Rectal smooth muscle tissue (tissue), 1 donor: ENCODE measurements around the gene SMPX.

Experiments
- H3K27ac ChIP-seq: one replicate; pipeline ENCODE4 v1.7.0; 2013; ENCODE audit warnings: low read depth, low read length, inconsistent platforms
- H3K27me3 ChIP-seq: one replicate; pipeline ENCODE4 v1.7.0; 2013; ENCODE audit warnings: low read length; ENCODE audit not compliant: control insufficient read depth, insufficient read depth
- H3K36me3 ChIP-seq: one replicate; pipeline ENCODE4 v1.7.0; 2013; ENCODE audit warnings: low read length; ENCODE audit not compliant: control insufficient read depth, insufficient read depth
- H3K4me1 ChIP-seq: one replicate; pipeline ENCODE4 v1.7.0; 2013; ENCODE audit warnings: low read length; ENCODE audit not compliant: control insufficient read depth, insufficient read depth
- H3K4me3 ChIP-seq: one replicate; pipeline ENCODE4 v1.7.0; 2013; ENCODE audit warnings: low read length
- H3K9ac ChIP-seq: one replicate; pipeline ENCODE4 v1.7.0; 2013; ENCODE audit warnings: low read length

SMPX gene

GRCh38 chrX:21659320-21659719, 98.6 kb downstream of the SMPX start:
- Histone ChIP-seq H3K9ac (no peak overlapping the region), H3K4me1 (no peaks in the 10 kb centered on the region), H3K27me3 (peaks cover 7% of the 10 kb centered on the region), H3K4me3 (no peak overlapping the region), H3K27ac (no peak overlapping the region), H3K36me3 (no peaks in the 10 kb centered on the region)

GRCh38 chrX:21658746-21659145, 99.2 kb downstream of the SMPX start:
- Histone ChIP-seq H3K4me1 (no peaks in the 10 kb centered on the region), H3K9ac (no peak overlapping the region), H3K36me3 (no peaks in the 10 kb centered on the region), H3K4me3 (peak overlapping the region; percentile 45), H3K27me3 (peaks cover 7% of the 10 kb centered on the region), H3K27ac (no peak overlapping the region)

GRCh38 chrX:21658152-21658737, 99.7 kb downstream of the SMPX start, which contains the start of gene KLHL34:
Gene KLHL34 (minus strand): TSS chrX:21658330. CDS start chrX:21657788, 542 bp downstream.
- no peaks in the 10 kb centered on the region for H3K4me1 ChIP-seq
- peak within 1 kb of the TSS; percentile 45 for H3K4me3 ChIP-seq
- no peak within 1 kb of the TSS for H3K27ac ChIP-seq
- no peaks in the 10 kb centered on the region for H3K36me3 ChIP-seq
- peaks cover 7% of the 10 kb centered on the region for H3K27me3 ChIP-seq
- H3K9ac ChIP-seq = no peak within 1 kb of the TSS

GRCh38 chrX:21657318-21658151, 100.4 kb downstream of the SMPX start:
- no peaks in the 10 kb centered on the region for H3K36me3 ChIP-seq
- H3K4me3 ChIP-seq = peak overlapping the region; percentile 45
- H3K27me3 ChIP-seq = peaks cover 7% of the 10 kb centered on the region
- no peak overlapping the region for H3K27ac ChIP-seq
- no peak overlapping the region for H3K9ac ChIP-seq
- H3K4me1 ChIP-seq = no peaks in the 10 kb centered on the region

GRCh38 chrX:21656587-21657317, 101.2 kb downstream of the SMPX start:
- H3K4me1 ChIP-seq = no peaks in the 10 kb centered on the region
- no peak overlapping the region for H3K27ac ChIP-seq
- H3K9ac ChIP-seq = no peak overlapping the region
- H3K27me3 ChIP-seq = peaks cover 7% of the 10 kb centered on the region
- H3K36me3 ChIP-seq = no peaks in the 10 kb centered on the region
- no peak overlapping the region for H3K4me3 ChIP-seq
